H9 (cell line): Measurements from ENCODE around the gene NT5DC4. TPM values are rescaled to one million over a fixed set of nuclear protein-coding genes. Genes with fewer than 3 reads are reported as not detected.

Experiments
- DNase-seq: peaks from one replicate; pipeline ENCODE4 v3.0.0-alpha.2; 2017
- H2AFZ ChIP-seq: one replicate; pipeline ENCODE4 v1.6.1; 2013; ENCODE audit warnings: mild to moderate bottlenecking, low read length, control low read depth, moderate library complexity
- H2AK5ac ChIP-seq: 2 replicates; pipeline ENCODE4 v1.6.1; 2013; ENCODE audit warnings: low read length, control low read depth, mixed read lengths; ENCODE audit not compliant: insufficient read length
- H2BK120ac ChIP-seq: one replicate; pipeline ENCODE4 v1.6.1; 2013; ENCODE audit warnings: low read depth, mild to moderate bottlenecking, low read length, control low read depth, inconsistent platforms; ENCODE audit not compliant: poor library complexity, severe bottlenecking
- H2BK12ac ChIP-seq: 2 replicates; pipeline ENCODE4 v1.6.1; 2013; ENCODE audit warnings: low read length, control low read depth, mixed read lengths, low read depth; ENCODE audit not compliant: insufficient read length
- H2BK15ac ChIP-seq: 2 replicates; pipeline ENCODE4 v1.6.1; 2013; ENCODE audit warnings: low read depth, low read length, control low read depth
- H2BK20ac ChIP-seq: one replicate; pipeline ENCODE4 v1.6.1; 2013; ENCODE audit warnings: low read depth, mild to moderate bottlenecking, low read length, control low read depth, inconsistent platforms; ENCODE audit not compliant: poor library complexity, severe bottlenecking
- H2BK5ac ChIP-seq: 2 replicates; pipeline ENCODE4 v1.6.1; 2013; ENCODE audit warnings: low read length, control low read depth, mixed read lengths; ENCODE audit not compliant: insufficient read length
- H3K14ac ChIP-seq: 2 replicates; pipeline ENCODE4 v1.6.1; 2013; ENCODE audit warnings: low read length, control low read depth; ENCODE audit not compliant: insufficient read depth
- H3K18ac ChIP-seq: 2 replicates; pipeline ENCODE4 v1.6.1; 2013; ENCODE audit warnings: low read depth, mild to moderate bottlenecking, mixed read lengths, low read length, control low read depth; ENCODE audit not compliant: insufficient read length
- H3K23ac ChIP-seq: 2 replicates; pipeline ENCODE4 v1.6.1; 2013; ENCODE audit warnings: low read length, control low read depth, mixed read lengths, low read depth; ENCODE audit not compliant: insufficient read length
- H3K23me2 ChIP-seq: 2 replicates; pipeline ENCODE4 v1.6.1; 2013; ENCODE audit warnings: low read depth, mild to moderate bottlenecking, mixed read lengths, low read length, control low read depth; ENCODE audit not compliant: insufficient read length, poor library complexity, severe bottlenecking
- H3K27ac ChIP-seq: 2 replicates; pipeline ENCODE4 v1.5.1; 2013; ENCODE audit warnings: low read length, control low read depth, mixed read lengths, low read depth; ENCODE audit not compliant: insufficient read length
- H3K27me3 ChIP-seq: 2 replicates; pipeline ENCODE4 v1.6.1; 2013; ENCODE audit warnings: low read length, control low read depth, inconsistent platforms; ENCODE audit not compliant: insufficient read depth
- H3K4ac ChIP-seq: 2 replicates; pipeline ENCODE4 v1.6.1; 2013; ENCODE audit warnings: low read depth, mild to moderate bottlenecking, control low read depth, inconsistent platforms, low read length, moderate library complexity
- H3K4me1 ChIP-seq: 2 replicates; pipeline ENCODE4 v1.6.1; 2013; ENCODE audit warnings: low read length, control low read depth, inconsistent platforms; ENCODE audit not compliant: insufficient read depth
- H3K4me2 ChIP-seq: 2 replicates; pipeline ENCODE4 v1.6.1; 2013; ENCODE audit warnings: low read length, control low read depth, mixed read lengths; ENCODE audit not compliant: insufficient read length, insufficient read depth
- H3K56ac ChIP-seq: 2 replicates; pipeline ENCODE4 v1.6.1; 2013; ENCODE audit warnings: low read depth, mild to moderate bottlenecking, mixed read lengths, low read length, control low read depth; ENCODE audit not compliant: insufficient read length
- H3K79me1 ChIP-seq: 2 replicates; pipeline ENCODE4 v1.6.1; 2013; ENCODE audit warnings: low read depth, mild to moderate bottlenecking, moderate library complexity, low read length, control low read depth, inconsistent platforms; ENCODE audit not compliant: insufficient read depth, poor library complexity, severe bottlenecking
- H3K79me2 ChIP-seq: 2 replicates; pipeline ENCODE4 v1.6.1; 2013; ENCODE audit warnings: low read length, control low read depth, inconsistent platforms; ENCODE audit not compliant: insufficient read depth
- H3K9ac ChIP-seq: 2 replicates; pipeline ENCODE4 v1.6.1; 2013; ENCODE audit warnings: low read length, control low read depth, mixed read lengths; ENCODE audit not compliant: insufficient read length; ENCODE audit errors: extremely low read depth
- H3K9me3 ChIP-seq: one replicate; pipeline ENCODE4 v1.6.1; 2013; ENCODE audit warnings: low read depth, low read length, inconsistent platforms; ENCODE audit not compliant: control insufficient read depth
- H3T11ph ChIP-seq: one replicate; pipeline ENCODE4 v1.6.1; 2013; ENCODE audit warnings: mild to moderate bottlenecking, low read length, control low read depth, inconsistent platforms
- H4K20me1 ChIP-seq: one replicate; pipeline ENCODE4 v1.6.1; 2013; ENCODE audit not compliant: control insufficient read depth, insufficient read length, insufficient read depth
- H4K5ac ChIP-seq: 2 replicates; pipeline ENCODE4 v1.6.1; 2013; ENCODE audit warnings: low read depth, mild to moderate bottlenecking, mixed read lengths, low read length, control low read depth; ENCODE audit not compliant: insufficient read length
- H4K8ac ChIP-seq: replicated peaks from 2 replicates; pipeline ENCODE4 v1.6.1; 2013; ENCODE audit warnings: low read length, control low read depth, mixed read lengths, low read depth; ENCODE audit not compliant: insufficient read length
- H4K91ac ChIP-seq: 2 replicates; pipeline ENCODE4 v1.6.1; 2013; ENCODE audit warnings: low read depth, mild to moderate bottlenecking, moderate library complexity, mixed read lengths, low read length, control low read depth; ENCODE audit not compliant: insufficient read length
- H3K27ac Mint-ChIP-seq, 3 experiments: 2 replicates in 2 of 3; 3 replicates in 1 of 3; pipeline ENCODE4 v1.8.0; 2020 to 2021; ENCODE audit warnings: mixed read lengths in 3 of 3, mild to moderate bottlenecking in 1 of 3, moderate library complexity in 1 of 3
- H3K27me3 Mint-ChIP-seq: 2 replicates; pipeline ENCODE4 v1.8.0; 2021; ENCODE audit warnings: low read depth, mild to moderate bottlenecking, moderate library complexity, mixed read lengths
- H3K36me3 Mint-ChIP-seq, 3 experiments: 2 replicates in 2 of 3; 3 replicates in 1 of 3; pipeline ENCODE4 v1.8.0; 2020 to 2021; ENCODE audit warnings: low read depth in 3 of 3, mixed read lengths in 3 of 3; ENCODE audit not compliant: insufficient read depth in 1 of 3
- H3K4me1 Mint-ChIP-seq, 2 experiments: 2 replicates each; pipeline ENCODE4 v1.8.0; 2020; ENCODE audit warnings: mixed read lengths in 2 of 2
- H3K4me3 Mint-ChIP-seq, 2 experiments: 2 replicates in 1 of 2; 3 replicates in 1 of 2; pipeline ENCODE4 v1.8.0; 2020 to 2021; ENCODE audit warnings: mild to moderate bottlenecking in 2 of 2, mixed read lengths in 2 of 2, moderate library complexity in 1 of 2
- H3K9me3 Mint-ChIP-seq, 2 experiments: 2 replicates in 1 of 2; 3 replicates in 1 of 2; pipeline ENCODE4 v1.8.0; 2020; ENCODE audit warnings: mild to moderate bottlenecking in 2 of 2, mixed read lengths in 2 of 2, moderate library complexity in 1 of 2
- WGBS: extraction: QIAGEN DNeasy Blood & Tissue Kit; methylation state at CpG from one replicate; pipeline ENCODE4 v1.1.7; 2013; ENCODE audit warnings: missing lambda C conversion rate, low lambda C conversion rate, mixed read lengths; ENCODE audit not compliant: insufficient read length; ENCODE audit errors: extremely low coverage; 5-methylcytosine and 5-hydroxymethylcytosine counted together
- total RNA-seq: library from RNA; stranded (reverse); gene quantifications from 2 replicates; pipeline ENCODE4 v1.2.1, GENCODE V29; 2021
- TF ChIP-seq, protein P1 (sequence below): fragments of 200-600 bp; sonication (generic); conservative IDR thresholded peaks from 3 replicates; pipeline ENCODE4 v1.8.0; 2021; ENCODE audit warnings: antibody characterized with exemption, mild to moderate bottlenecking

NT5DC4 gene
- total RNA-seq, 1 experiment from 2014 or later: not detected

- H3K27me3 ChIP-seq: no peaks in the 10 kb centered on the region
- WGBS: no CpG with 5 or more reads among the region's 4 CpGs
- no peaks in the 10 kb centered on the region for H3K9me3 Mint-ChIP-seq
- H2BK12ac ChIP-seq: no peak overlapping the region
- H3K27me3 Mint-ChIP-seq: peaks cover 9% of the 10 kb centered on the region; the same call in 1 of the 2 replicates
- H3K9ac ChIP-seq: no peak overlapping the region
- no peak overlapping the region for H3K4me3 Mint-ChIP-seq
- no peak overlapping the region for H2BK5ac ChIP-seq
- no peaks in the 10 kb centered on the region for H3K4me1 ChIP-seq
- no peak overlapping the region for H3K27ac ChIP-seq
- H3K79me2 ChIP-seq: no peaks in the 10 kb centered on the region
- H4K91ac ChIP-seq: no peak overlapping the region
- H3K9me3 ChIP-seq: no peaks in the 10 kb centered on the region
- H3K56ac ChIP-seq: no peak overlapping the region
- no peak overlapping the region for H3K27ac Mint-ChIP-seq
- H3T11ph ChIP-seq: no peak overlapping the region
- no peak overlapping the region for H3K23ac ChIP-seq
- no peak overlapping the region for H4K8ac ChIP-seq
- H2AK5ac ChIP-seq: no peak overlapping the region
- H2BK20ac ChIP-seq: no peak overlapping the region
- H4K5ac ChIP-seq: no peak overlapping the region
- no peak overlapping the region for H3K18ac ChIP-seq
- no peak overlapping the region for H2BK15ac ChIP-seq
- DNase-seq: no peak
- no peak overlapping the region for H3K14ac ChIP-seq
- H2BK120ac ChIP-seq: no peak overlapping the region
- no peaks in the 10 kb centered on the region for H3K79me1 ChIP-seq
- H3K36me3 Mint-ChIP-seq: no peaks in the 10 kb centered on the region
- no peak overlapping the region for H2AFZ ChIP-seq
- H3K4ac ChIP-seq: no peak overlapping the region
- TF ChIP-seq, protein P1, sequence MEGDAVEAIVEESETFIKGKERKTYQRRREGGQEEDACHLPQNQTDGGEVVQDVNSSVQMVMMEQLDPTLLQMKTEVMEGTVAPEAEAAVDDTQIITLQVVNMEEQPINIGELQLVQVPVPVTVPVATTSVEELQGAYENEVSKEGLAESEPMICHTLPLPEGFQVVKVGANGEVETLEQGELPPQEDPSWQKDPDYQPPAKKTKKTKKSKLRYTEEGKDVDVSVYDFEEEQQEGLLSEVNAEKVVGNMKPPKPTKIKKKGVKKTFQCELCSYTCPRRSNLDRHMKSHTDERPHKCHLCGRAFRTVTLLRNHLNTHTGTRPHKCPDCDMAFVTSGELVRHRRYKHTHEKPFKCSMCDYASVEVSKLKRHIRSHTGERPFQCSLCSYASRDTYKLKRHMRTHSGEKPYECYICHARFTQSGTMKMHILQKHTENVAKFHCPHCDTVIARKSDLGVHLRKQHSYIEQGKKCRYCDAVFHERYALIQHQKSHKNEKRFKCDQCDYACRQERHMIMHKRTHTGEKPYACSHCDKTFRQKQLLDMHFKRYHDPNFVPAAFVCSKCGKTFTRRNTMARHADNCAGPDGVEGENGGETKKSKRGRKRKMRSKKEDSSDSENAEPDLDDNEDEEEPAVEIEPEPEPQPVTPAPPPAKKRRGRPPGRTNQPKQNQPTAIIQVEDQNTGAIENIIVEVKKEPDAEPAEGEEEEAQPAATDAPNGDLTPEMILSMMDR: no peak
- H4K20me1 ChIP-seq: no peaks in the 10 kb centered on the region
- H3K4me1 Mint-ChIP-seq: no peaks in the 10 kb centered on the region
- no peak overlapping the region for H3K4me2 ChIP-seq
- no peaks in the 10 kb centered on the region for H3K23me2 ChIP-seq
These were observed 15.2 kb upstream of the NT5DC4 start for GRCh38 chr2:112705575-112705974.
